NCI-H524 (cell line): ENCODE results near the gene ACCSL.

Experiments used
- DNase-seq, 2 experiments: peaks; one replicate each; lab custom pipeline; 2025; lab: John Stamatoyannopoulos, UW

The ACCSL gene

GRCh38 chr11:44096360-44097185, 48.8 kb downstream of the ACCSL start:
- no peak for DNase-seq

- DNase-seq = no peak
These were observed 50.0 kb downstream of the ACCSL start for GRCh38 chr11:44097821-44098220.

- no peak for DNase-seq
These were observed 53.3 kb downstream of the ACCSL start for GRCh38 chr11:44101098-44101497.

DNA sequence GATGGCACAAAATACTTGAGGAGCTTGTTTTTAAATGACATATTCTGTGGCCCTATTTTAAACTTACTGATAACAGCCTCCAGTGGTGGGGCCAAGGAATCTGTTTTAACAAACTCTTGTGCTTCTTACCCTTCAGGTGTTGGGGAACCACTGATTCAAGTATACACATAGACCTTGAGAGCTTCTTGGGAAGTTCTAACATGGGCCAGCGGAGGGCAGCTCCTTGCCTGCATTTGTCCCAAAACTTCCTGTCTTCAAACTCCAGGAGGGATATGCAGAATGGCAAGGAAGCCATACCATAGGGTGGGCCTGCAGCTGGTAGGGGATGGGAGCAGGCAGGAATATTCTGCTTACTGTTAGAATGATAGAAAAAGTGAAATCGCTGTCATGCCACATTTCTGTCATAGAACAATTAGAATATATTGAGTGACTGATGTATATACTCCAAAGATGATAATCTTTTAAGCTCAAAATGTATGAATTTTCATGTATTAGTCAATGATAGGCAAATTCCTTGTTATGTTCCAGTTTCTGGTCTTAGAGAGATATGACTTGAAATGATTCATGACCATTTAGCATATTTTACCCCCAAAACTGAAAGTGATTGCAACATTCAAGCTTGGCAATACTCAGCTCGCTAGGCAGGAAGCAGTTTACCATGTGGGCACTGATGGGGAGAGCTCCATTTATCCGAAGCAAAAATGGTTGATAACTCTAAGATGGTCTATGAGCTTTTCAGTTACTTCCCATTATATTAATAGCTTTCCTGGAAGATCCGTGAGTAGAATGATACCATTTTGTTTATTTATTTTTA, 56.9 kb downstream of the ACCSL start:
- DNase-seq = peak in 1 of 2 experiments; percentile 13

GRCh38 chr11:44108260-44108659, 60.5 kb downstream of the ACCSL start:
- no peak for DNase-seq
